GM12872 (cell line): Measurements from ENCODE around the gene POLR3C.

Experiments used
- CTCF ChIP-seq: IDR thresholded peaks from 3 replicates; pipeline ENCODE4 v1.5.1; 2011; ENCODE audit warnings: low read depth, mild to moderate bottlenecking, low read length, moderate library complexity; ENCODE audit not compliant: insufficient read depth

The POLR3C gene

GRCh38 chr1:145855426-145855948 is 31.5 kb downstream of the POLR3C start:
- peak; percentile 62 for TF ChIP-seq CTCF

DNA sequence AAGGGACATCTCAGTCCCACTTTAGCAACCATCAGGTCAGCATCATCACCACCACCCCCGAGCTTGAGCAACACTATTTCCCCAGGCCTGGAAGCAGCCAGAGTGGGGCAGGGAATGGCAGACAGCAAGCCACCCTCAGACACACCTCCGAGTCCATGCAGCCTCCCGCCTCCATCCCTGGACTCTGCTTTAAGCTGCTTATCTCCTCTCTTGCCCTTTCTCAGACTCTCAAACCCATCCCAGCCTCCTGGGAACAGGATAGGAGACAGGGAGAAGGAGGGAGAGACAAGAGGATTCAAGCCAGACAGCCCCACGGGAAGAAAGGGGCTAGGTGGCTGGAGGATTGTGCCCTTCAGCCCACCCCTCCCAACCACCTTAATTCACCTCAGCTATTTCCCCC is 33.2 kb downstream of the POLR3C start:
- no peak; the same call in 2 of the 3 replicates for TF ChIP-seq CTCF

GRCh38 chr1:145858238-145858900 is 34.4 kb downstream of the POLR3C start:
- TF ChIP-seq CTCF = no peak

- no peak for TF ChIP-seq CTCF
Observed at GRCh38 chr1:145858901-145859490, 35.0 kb downstream of the POLR3C start, which contains the start of gene PIAS3. PIAS3 (minus strand) TSS chr1:145859081; CDS start chr1:145858990, 91 bp downstream.

DNA sequence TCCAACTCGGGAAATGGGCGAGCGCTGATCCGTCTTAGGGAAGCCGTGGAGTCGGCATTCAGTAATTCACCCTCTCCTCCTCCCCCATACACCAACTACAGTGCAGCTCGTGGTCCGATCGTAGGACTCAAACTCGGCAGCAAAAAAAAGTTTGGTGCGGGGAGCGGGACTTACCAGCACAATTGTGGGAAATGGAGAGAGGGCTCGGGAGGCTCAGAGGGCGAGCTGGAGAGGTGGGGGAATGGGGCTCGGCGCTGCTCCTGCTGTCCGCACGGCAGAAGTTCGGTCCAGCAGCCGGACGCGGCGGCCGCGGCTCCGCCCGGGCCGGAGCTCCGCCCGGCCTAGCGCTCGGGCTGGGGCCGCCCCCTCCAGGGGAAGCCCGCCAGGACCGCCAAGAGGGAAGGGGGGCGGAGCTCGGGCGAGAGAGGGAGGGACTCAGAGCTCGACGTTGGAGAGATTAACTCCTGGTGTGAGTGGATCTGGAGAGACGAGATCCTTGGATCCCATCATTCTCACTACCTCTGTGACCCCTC is 35.6 kb downstream of the POLR3C start:
- no peak for TF ChIP-seq CTCF

DNA sequence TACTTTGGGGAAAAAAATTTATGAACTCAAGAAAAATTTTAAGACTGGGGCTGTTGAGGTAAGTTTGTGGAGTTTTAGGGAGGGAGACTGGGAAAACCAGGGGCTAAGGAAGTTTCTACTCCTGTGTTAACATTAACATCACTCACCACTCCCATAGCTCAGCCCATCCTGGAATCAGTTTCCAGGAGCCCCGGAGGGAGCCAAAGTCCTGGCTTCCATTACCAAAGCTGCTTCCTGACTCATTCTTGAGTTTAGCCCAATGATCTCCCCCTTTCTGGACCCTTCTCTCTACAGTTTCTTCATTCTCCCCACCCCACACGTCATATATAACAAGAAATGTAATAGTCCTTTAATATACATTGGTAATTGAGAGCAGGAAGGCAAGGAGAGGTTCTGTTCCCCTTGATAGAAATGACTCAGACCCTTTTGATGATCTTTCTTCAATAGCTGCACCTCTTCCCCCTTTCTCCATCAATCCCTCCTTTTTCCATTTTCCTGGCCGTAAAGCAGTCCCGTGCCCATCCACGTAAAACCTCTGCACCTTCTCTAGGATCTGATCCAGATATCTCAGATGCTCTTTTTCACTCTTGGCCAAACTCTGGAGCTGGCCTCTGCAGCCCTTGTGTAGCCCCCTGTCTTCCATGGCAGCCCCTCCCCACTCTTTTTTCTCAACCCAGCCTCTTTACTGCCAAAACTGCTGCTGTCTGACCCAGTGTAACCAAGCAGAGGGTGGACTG is 39.5 kb downstream of the POLR3C start:
- no peak for TF ChIP-seq CTCF

GRCh38 chr1:145868232-145868631 is 44.2 kb downstream of the POLR3C start:
- TF ChIP-seq CTCF = no peak
